Measurements from ENCODE around the gene ZNF423.

ZNF423 gene

GRCh38 chr16:49826515-49826914, 29.4 kb downstream of the ZNF423 start:
- DNase-seq (ENCODE audit: low read depth in 2 of 2, low spot score in 1 of 2), result no peak

- DNase-seq (ENCODE audit: low read depth in 2 of 2, low spot score in 1 of 2), result no peak
Observed at GRCh38 chr16:49825041-49825440, 30.9 kb downstream of the ZNF423 start.

GRCh38 chr16:49824593-49824992, 31.3 kb downstream of the ZNF423 start:
- no peak for DNase-seq (ENCODE audit: low read depth in 2 of 2, low spot score in 1 of 2)

- DNase-seq (ENCODE audit: low read depth in 2 of 2, low spot score in 1 of 2), result no peak
Observed at GRCh38 chr16:49822649-49823370, 33.1 kb downstream of the ZNF423 start.

- DNase-seq (ENCODE audit: low read depth in 2 of 2, low spot score in 1 of 2), result no peak
Observed at GRCh38 chr16:49821614-49822282, 34.2 kb downstream of the ZNF423 start.

GRCh38 chr16:49821156-49821555, 34.8 kb downstream of the ZNF423 start:
- no peak for DNase-seq (ENCODE audit: low read depth in 2 of 2, low spot score in 1 of 2)

- DNase-seq (ENCODE audit: low read depth in 2 of 2, low spot score in 1 of 2), result no peak
Observed at GRCh38 chr16:49817754-49818507, 38.0 kb downstream of the ZNF423 start.

- no peak for DNase-seq (ENCODE audit: low read depth in 2 of 2, low spot score in 1 of 2)
Observed at GRCh38 chr16:49816875-49817274, 39.0 kb downstream of the ZNF423 start.

- no peak for DNase-seq (ENCODE audit: low read depth in 2 of 2, low spot score in 1 of 2)
Observed at GRCh38 chr16:49811644-49812334, 44.1 kb downstream of the ZNF423 start.

- DNase-seq (ENCODE audit: low read depth in 2 of 2, low spot score in 1 of 2), result no peak
Observed at GRCh38 chr16:49810831-49811230, 45.1 kb downstream of the ZNF423 start.

GRCh38 chr16:49809561-49809960, 46.4 kb downstream of the ZNF423 start:
- no peak for DNase-seq (ENCODE audit: low read depth in 2 of 2, low spot score in 1 of 2)

- no peak for DNase-seq (ENCODE audit: low read depth in 2 of 2, low spot score in 1 of 2)
Observed at GRCh38 chr16:49809062-49809461, 46.9 kb downstream of the ZNF423 start.

GRCh38 chr16:49806446-49806845, 49.5 kb downstream of the ZNF423 start:
- DNase-seq (ENCODE audit: low read depth in 2 of 2, low spot score in 1 of 2), result no peak

- DNase-seq (ENCODE audit: low read depth in 2 of 2, low spot score in 1 of 2), result no peak
Observed at GRCh38 chr16:49801290-49801689, 54.6 kb downstream of the ZNF423 start.

GRCh38 chr16:49800876-49801275, 55.0 kb downstream of the ZNF423 start:
- DNase-seq (ENCODE audit: low read depth in 2 of 2, low spot score in 1 of 2), result no peak

GRCh38 chr16:49800441-49800840, 55.5 kb downstream of the ZNF423 start:
- no peak for DNase-seq (ENCODE audit: low read depth in 2 of 2, low spot score in 1 of 2)

GRCh38 chr16:49799172-49799571, 56.7 kb downstream of the ZNF423 start:
- DNase-seq (ENCODE audit: low read depth in 2 of 2, low spot score in 1 of 2), result no peak

GRCh38 chr16:49795513-49795912, 60.4 kb downstream of the ZNF423 start:
- DNase-seq (ENCODE audit: low read depth in 2 of 2, low spot score in 1 of 2), result no peak

GRCh38 chr16:49793244-49793643, 62.7 kb downstream of the ZNF423 start:
- no peak for DNase-seq (ENCODE audit: low read depth in 2 of 2, low spot score in 1 of 2)

- DNase-seq (ENCODE audit: low read depth in 2 of 2, low spot score in 1 of 2), result no peak
Observed at GRCh38 chr16:49789616-49790015, 66.3 kb downstream of the ZNF423 start.

GRCh38 chr16:49788986-49789385, 66.9 kb downstream of the ZNF423 start:
- no peak for DNase-seq (ENCODE audit: low read depth in 2 of 2, low spot score in 1 of 2)

GRCh38 chr16:49788572-49788971, 67.3 kb downstream of the ZNF423 start:
- no peak for DNase-seq (ENCODE audit: low read depth in 2 of 2, low spot score in 1 of 2)
